HL-60/S4 (cell line): ENCODE data around the gene EYA2.
"Not testable (repeated sequence)": the region's sequence is repeated elsewhere in the genome, so short reads cannot be mapped to it uniquely, and the experiment has no call there.

ENCODE experiments used
- in situ Hi-C: fragments of 300-500 bp; cut with MboI; formaldehyde crosslinking; loops from 2 replicates; pipeline ENCODE4 v1.14.3; 2022; ENCODE audit warnings: low sequenced_read_pairs

Gene EYA2

DNA sequence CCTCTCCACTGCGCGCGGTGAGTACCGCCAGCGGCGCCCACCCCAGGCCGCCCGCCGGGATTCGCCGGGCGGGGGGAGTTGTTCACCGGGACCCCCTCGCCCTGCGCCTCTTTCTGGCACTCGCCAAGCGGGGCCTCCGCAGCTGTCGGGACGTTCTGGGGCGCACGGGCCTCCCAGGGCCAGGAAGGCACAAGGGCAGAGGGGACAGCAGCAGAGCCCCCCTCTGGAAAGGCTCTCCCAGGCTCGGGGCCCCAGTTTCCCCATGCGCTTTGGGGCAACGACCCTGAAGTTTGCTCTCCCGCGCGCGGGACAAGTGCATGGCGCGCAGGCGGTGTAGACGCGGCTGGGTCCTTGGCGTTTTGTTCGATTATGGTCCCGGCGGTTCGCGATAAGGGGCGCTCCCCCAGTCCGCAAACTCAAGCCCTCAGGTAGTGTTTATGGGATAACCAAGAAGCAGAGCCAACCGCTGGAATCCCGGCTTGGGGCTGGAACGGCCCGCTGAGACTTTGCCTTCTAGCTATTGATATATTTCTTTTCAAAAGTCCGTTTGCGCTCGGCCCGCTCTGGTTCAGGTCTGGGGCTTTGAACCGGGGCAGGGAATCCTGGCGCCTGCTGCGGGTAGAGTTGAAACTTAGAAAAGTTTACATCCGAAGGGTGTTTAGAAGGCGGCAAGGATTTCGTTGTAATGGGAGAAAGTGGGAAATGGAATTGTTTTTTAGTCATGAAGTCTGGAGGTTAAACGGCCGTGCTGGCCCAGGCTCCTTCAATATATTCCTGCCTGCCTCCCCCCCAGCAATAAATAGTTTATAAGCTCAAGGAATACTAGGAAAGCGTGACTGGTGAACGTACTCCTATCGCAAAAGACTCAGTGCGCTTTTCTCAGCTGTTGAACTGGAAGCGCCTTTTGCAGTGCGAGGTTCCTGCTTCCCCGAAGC, 595 bp downstream of the EYA2 start:
- in situ Hi-C loops, result no loop called here

DNA sequence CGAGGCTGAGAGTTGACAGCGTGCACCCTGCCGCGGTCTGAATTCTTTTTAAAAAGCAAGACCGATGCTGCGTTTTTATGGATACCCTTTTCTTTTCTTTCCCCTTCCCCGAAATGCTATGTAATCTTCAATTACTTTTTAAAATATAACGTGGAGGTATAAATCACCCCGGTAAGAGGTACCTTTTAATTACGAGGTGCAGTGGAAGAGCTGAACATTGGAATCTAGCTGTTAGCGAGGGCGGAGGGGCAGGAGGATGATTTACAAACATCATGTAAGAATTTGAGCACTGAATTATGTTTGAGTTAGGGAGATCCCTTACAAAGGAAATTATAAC, 1.2 kb downstream of the EYA2 start:
- in situ Hi-C loops, result no loop called here

DNA sequence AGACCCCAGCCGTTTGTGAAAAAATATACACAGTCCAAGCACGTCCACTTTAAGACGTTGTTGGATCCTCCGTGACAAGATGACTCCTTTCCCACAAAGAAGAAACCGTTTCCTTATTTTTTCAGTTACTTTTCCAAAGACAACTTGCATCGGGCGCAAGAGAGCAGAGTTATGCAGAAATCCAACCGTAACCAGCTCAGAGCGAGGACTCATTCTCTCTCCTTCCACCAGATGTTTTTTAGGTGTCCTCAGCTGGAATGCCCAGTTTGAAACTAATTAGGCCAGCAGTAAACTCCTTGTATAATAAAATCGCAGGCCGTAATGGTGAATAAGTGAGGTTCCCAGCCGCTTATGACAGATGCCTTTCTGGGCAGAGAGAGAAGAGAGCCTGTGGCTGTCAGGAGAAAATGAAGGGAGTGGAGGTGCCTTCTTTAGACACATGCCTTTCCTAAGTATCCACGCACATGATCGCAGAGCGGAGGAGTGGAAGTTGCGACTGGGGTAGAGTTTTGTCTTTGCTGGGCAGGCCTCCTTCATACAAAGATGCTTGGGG, 2.8 kb downstream of the EYA2 start:
- in situ Hi-C loops, result no loop called here

DNA sequence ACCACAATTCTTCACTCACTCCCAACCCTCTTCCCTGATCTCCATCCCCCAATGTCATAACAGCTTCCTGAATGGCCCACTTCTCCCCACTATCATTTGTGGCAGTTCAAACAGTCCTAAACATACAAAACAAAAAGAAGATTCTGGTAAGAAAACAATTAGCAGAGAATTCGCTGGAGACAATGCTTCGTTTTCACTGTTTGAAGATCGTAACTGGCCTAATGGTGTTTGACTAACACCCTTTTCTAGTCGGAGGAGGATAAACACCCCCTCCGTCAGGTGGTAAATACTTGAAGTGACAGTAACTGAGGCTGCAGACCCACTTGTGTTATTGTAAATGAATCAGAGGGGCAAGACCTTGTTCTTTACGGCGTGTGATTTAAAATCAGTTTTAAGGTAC, 3.8 kb downstream of the EYA2 start:
- in situ Hi-C loops, result no loop called here

DNA sequence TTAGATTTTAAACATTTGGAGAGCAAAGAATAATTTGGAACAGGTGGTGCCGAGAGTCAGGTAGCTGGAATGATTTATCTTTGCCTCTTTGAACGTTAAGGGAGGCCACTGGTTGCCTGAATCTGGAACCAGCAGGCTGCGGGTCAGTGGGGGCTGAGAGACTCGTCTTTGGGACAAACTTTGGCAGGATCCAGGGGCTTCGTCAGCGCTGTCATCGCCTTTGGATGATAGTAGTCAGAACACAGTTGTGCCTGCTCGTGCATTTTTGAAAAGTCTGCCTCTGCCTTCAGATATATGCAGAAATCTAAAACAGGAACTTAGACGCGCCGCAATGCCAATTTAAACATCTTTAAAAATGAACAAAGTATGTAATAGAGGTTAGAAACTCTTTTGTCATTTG, 5.0 kb downstream of the EYA2 start:
- in situ Hi-C loops, result no loop called here

DNA sequence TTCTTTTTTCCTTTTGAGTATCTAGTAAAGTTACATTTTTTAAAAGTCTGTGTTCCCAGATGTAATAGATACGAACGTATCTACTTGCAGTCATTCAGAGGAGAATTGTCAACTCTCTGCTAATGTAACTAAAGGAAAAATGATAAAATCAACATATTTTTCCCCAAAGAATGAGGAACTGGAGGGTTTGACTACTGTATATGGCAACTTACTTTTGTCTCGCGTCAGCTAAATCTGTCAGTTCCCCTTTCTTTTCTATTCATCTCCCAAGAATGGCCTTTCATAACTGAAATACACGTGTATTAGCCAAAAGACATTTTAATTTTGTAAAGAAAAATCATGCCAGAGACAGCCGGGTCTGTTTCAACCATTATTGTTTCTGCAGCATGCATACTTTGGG, 5.4 kb downstream of the EYA2 start:
- in situ Hi-C loops, result no loop called here

DNA sequence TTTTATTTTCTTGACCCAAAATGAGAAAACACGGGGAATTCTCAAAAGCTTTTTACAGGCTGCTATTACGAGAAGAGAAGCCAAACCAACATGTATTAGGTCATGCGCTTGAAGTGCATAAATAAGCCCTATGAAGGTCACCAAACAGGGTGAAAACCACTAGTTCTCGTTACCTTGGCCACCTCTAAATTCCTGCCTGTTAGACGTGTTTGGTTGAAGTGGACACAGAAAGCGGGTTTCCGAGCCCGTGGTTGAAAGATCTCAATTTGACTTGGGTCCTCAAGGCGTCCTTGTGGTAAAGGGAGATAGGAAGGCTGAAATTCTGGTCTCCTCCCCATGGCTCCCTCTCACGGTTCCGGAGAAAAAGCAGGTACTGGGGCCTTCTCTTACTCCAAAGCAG, 6.2 kb downstream of the EYA2 start:
- in situ Hi-C loops, result no loop called here

DNA sequence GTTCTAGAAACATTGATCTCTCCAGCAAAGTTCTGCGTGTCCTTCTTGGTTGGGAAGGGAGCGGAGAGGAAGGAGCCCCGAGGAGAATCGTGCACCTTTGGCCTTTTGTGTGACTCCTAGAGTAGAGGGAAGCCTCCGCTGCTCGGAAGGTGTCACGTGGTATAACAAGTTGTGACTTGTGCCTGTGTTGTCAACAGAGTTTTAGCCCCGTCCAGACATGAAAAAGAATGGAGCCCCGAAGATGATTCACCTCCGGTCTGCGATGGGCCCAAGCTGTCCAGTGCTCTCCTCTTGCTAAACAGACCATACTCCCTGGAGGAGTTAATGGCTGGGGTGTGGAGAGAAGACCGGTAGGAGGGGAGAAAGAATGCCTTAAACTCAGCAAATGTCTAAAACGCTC, 7.0 kb downstream of the EYA2 start:
- in situ Hi-C loops, result no loop called here

DNA sequence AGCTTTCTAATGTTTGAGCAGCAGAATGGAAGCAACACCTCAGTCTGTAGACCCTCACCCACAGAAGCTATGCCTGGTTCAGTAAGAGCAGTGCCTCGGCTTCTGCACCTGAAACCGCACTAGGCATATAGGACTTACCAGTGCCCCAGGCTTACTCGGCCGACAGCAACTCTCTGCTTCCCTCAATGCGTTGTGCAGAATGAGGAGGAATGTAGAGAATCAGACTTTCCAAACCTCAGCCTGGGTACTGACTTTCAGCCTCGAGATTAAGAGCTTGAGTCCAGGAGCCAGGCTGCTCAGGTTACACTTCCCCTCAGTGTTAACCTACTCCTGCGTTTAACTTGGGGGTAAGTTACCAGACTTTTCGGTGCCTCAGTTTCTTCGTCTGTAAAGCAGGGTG, 8.6 kb downstream of the EYA2 start:
- in situ Hi-C loops, result no loop called here

DNA sequence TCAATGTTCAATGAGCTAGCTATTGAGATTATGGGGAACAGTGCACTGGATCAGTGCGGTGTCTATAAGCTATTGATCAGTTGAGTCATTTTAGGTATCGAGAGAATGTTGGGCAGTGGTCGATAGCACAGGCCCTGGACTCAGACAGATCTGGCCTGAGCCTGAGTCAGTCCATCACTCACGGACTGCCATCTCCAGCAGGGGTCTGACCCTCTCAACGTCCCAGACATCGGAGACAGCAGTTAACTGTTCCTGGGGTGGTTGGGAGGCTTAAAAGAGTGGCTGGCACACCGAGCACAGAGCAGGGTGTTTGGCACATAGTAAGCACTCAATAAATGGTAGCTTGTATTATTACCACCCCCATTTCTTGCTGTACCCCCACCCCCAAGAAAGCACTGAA, 9.3 kb downstream of the EYA2 start:
- in situ Hi-C loops, result no loop called here

DNA sequence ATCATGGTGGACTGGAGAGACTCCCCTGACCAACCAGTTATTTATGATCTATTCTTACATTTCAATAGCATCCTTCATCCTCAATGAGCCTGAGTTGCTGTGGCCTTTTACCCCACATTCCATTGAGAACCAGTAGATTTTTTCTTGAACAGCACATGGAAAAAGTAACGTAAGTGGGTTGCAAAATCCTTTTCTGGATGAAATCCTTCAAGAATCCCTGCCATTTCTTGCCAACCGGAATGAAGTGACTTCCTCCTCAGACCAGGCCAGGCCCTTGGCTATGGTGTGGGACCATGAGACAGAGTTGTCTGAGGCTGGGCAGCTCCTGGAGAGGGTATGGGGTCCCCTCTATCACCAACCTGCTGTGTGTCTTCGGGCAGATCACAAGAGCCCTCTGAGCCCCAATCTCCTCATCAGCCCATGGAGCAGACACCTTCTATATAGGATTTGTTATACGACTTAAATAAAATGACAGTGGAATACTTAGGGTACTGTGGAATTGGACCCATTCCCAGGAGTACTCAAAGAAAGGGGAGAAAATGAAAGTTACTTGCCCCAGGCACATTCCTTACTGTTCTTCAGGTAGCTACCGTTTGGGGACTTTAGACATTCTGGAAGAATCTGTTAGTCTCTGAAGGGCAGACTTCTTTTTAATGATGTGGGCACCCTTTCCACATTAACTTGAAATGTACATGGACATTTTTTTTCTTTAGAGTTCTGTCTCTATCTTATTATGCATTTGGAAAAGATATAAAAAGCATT, 10.9 kb downstream of the EYA2 start:
- in situ Hi-C loops, result no loop called here

DNA sequence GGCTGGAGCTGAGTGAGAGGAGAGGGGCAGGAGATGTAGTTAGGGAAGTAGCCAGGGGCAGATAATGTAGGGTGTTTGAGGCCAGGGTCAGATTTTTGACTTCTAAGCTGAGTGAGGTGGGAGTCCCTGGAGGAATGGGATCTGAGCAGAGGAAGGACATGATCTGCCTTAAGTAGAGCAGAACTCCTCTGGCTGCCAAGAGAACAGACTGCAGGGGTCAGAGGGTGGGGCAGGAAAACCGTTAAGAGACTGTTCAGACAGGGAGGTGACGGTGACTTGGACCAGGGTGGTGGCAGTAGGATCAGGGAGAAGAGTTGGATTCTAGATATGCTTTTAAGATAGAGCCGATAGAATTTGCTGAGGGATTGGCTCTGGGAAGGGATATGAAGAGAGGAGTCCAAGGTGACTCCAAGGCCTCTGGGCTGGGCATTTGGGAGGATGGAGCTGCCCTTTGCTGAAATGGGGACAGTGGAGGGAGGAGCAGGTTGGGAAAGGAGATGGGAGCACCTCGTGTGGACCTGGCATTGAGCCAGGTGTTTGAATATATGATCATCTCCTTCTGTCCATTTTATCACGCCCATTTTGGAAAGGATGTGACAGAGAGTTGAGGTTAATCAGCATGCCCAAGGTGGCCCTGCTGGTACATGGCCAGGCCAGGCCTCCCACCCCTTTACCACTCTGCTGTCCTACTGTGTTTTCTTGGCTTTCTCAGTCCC, 18.8 kb downstream of the EYA2 start:
- in situ Hi-C loops, result no loop called here

DNA sequence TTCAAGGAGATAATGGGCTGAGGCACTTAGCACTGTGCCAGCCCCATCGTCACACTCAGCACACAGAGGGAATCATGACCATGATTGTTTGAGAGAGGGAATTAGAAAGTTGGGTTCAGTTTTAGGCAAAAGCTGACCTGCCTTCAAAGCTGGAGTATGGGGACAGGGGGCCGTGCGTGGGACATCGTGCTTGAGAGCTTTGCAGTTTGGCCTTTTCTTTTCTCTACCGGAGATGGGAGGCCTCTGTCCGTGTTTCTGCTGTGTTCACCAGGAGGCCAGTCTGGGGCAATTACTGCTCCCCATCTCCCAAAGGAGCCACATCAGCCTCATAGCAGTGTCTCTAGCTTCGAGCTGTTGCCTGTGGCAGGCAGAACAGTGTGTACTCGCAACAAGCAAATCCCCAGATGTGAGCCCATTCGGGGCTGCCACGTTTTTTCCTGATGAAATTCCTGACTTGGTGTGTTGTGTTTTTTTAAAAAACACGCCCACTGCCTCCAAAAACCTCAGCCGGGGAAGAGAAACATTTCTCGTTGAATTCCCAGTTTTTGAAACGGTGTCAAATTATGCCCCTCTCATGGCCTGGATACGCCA, 20.2 kb downstream of the EYA2 start:
- in situ Hi-C loops, result no loop called here

DNA sequence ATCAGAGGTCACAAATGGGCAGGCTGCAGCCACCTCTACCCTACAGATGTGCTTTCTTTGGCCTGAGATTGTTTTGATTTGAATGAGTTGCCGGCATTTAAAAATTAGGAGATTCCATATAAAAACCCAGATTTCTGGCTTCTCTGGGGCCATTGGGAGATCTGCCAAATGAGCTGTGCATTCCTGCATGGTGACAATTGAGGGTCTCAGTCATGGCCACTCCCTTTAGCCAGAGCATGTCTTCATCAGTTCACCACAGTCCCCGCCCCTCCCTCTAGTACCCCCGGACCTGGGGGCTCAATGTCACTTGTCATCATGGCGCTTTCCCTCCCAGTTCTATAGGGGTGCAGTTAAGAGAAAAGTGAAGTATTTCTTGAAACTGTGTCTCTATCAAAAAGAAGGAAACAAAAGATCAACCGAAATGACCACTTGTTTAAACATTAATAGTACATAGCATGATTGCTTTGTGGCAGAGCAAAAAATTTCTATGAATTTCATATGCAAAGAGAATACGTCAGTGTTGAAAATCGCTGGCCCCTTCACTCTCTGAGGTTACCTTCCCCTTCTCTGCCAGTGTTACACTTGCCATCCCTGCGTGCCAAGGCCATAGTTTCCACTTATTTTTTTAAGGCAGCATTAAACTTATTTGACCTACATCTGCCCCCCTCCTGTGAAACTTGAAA, 21.1 kb downstream of the EYA2 start:
- in situ Hi-C loops, result no loop called here

DNA sequence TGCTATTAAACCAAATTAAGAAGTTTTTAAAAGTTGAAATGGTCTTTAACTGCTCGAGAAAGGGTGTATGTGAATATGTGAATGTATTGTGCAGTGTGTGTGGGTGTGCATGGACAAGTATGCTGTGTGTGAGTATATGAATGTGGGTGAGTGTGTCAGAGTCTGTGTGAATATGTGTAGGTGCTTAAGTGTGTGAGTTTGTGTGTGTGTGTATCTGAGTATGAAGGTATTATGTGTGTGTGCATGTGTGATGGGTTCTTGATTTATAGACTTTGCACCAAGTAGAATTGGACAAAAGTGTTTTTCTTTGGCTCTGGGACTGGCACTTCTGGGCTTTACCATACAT, 21.6 kb downstream of the EYA2 start:
- in situ Hi-C loops, result no loop called here

DNA sequence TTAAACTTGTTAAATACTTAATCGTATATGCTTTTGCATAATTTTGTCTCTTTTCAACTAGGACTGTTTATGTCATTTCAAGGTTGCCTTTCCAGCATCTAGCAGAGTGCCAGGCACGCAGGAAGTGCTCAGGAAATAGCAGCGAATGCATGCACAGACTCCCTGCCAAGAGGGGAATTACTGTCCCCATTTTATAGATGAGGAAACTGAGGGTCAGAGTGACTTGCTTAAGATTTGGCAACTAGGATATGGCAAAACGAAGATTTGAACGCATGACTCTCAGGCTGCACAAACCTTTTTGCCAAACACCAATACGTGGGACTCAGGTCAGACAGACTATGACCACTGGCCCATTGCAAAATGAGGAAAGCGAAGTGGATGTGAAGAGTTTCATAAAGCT, 22.5 kb downstream of the EYA2 start:
- in situ Hi-C loops, result no loop called here

DNA sequence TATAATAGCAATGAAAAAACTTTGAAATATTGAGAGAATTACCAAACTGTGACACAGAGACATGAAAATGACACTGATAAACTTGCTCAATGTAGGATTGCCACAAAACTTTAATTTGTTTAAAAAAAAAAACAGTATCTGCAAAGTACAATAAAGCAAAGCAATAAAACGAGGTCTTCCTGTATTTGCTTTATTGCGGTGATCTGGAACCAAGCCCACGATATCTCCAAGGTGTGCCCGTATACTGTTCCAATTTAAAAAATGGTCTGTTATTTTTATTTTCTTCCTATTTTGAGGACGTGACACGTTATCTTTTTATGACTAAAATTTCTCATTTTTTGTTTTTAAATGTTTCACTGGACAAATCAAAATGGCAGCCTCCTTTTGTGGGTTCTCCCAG, 25.5 kb downstream of the EYA2 start:
- in situ Hi-C loops, result no loop called here

DNA sequence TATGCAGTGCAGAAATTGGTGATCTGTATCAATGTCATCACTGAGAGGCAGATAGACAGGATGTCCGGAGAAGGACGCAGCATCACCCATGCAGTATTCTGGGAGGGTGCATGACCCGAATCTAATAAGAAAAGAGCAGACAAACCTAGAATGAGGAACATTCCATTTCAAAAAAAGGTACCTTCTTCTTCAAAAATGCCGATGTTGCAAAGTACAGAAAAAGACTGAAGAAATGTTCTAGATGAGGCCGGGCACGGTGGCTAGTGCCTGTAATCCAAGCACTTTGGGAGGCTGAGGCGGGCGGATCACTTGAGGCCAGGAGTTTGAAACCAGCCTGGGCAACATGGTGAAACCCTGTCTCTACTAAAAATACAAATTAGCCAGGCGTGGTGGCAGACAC, 28.2 kb downstream of the EYA2 start:
- in situ Hi-C loops, result not testable (repeated sequence)

DNA sequence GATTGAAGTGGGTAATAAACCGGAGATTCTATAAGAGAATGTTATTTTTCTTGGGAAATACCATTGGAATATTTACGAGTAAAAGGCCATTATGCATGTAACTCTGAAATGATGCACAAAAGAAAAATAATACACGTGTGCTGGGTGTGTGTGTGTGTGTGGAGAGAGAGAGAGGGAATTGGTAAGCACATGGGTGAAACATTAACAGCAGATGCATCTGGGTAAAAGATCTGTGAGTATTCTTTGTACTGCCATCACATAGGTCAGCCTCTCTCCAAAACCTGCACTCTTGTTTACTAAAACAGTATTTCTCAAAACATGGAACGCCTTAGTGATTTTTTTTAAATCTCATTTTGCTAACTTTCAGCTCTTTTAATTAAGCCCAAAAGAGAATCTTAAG, 28.9 kb downstream of the EYA2 start:
- in situ Hi-C loops, result no loop called here

DNA sequence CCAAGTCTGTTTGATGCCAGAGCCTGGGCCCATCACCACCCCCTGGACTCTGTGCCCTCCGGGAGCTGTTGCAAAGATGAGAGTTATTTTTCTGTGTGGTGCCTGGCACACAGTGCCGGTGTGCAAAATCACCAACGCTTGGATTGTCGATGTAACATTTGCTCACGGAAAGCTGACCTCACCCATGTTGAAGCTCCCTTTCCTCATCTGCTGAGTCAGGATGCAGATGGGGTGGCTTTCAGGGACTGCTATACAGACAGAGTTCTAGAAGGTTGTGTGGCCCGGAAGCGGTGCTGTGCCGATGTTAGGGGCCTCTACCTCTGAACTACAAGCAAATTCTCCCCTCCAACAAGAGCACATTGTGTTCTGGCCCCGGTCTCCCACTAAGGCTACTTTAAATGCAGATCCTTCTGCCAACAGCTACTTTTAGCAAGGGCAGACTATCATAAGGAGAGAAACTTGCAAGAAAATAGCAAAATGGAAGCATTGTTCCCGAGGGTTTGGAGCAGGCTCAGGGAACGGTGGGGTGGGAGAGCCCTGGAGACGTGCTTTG, 34.0 kb downstream of the EYA2 start:
- in situ Hi-C loops, result no loop called here
